Medulla oblongata (tissue), 1 donor: ENCODE results near the gene DNAJC15.
"Not testable (repeated sequence)": the region's sequence is repeated elsewhere in the genome, so short reads cannot be mapped to it uniquely, and the experiment has no call there.

Source experiments
- DNase-seq: peaks from one replicate; pipeline ENCODE4 v3.0.0-alpha.2; 2015; ENCODE audit errors: extremely low spot score

The DNAJC15 gene

GRCh38 chr13:43023289-43023963 lies at the start of gene DNAJC15:
Gene DNAJC15 (plus strand): TSS chr13:43023586. CDS start chr13:43023627, 41 bp downstream.
- peak; percentile 85 for DNase-seq

GRCh38 chr13:42976066-42976465 lies 47.3 kb upstream of the DNAJC15 start:
- DNase-seq, result no peak

GRCh38 chr13:42977219-42977659 lies 46.1 kb upstream of the DNAJC15 start:
- DNase-seq, result no peak

- DNase-seq, result no peak
These were observed 42.1 kb upstream of the DNAJC15 start for GRCh38 chr13:42981317-42981716.

- no peak for DNase-seq
These were observed 41.5 kb upstream of the DNAJC15 start for GRCh38 chr13:42981853-42982252.

- DNase-seq, result no peak
These were observed 39.4 kb upstream of the DNAJC15 start for GRCh38 chr13:42984026-42984425.

- no peak for DNase-seq
These were observed 38.7 kb upstream of the DNAJC15 start for GRCh38 chr13:42984691-42985090.

- DNase-seq, result no peak
These were observed 37.8 kb upstream of the DNAJC15 start for GRCh38 chr13:42985312-42986175.

GRCh38 chr13:42986176-42986574 lies 37.2 kb upstream of the DNAJC15 start:
- DNase-seq, result no peak

- DNase-seq, result no peak
These were observed 32.8 kb upstream of the DNAJC15 start for GRCh38 chr13:42990291-42991232.

GRCh38 chr13:42991233-42991897 lies 32.0 kb upstream of the DNAJC15 start:
- not testable (repeated sequence) for DNase-seq

- DNase-seq, result peak; percentile 71
These were observed 31.3 kb upstream of the DNAJC15 start, which contains the start of gene EPSTI1 for GRCh38 chr13:42991898-42992763. Gene EPSTI1 (minus strand): TSS chr13:42992241. CDS start chr13:42992165, 76 bp downstream.

- DNase-seq, result no peak
These were observed 30.6 kb upstream of the DNAJC15 start for GRCh38 chr13:42992764-42993122.

GRCh38 chr13:42994878-42995277 lies 28.5 kb upstream of the DNAJC15 start:
- no peak for DNase-seq

GRCh38 chr13:42996584-42996983 lies 26.8 kb upstream of the DNAJC15 start:
- DNase-seq, result no peak

- DNase-seq, result no peak
These were observed 26.0 kb upstream of the DNAJC15 start for GRCh38 chr13:42997381-42997780.

- no peak for DNase-seq
These were observed 23.9 kb upstream of the DNAJC15 start for GRCh38 chr13:42999491-42999890.

GRCh38 chr13:43000676-43001075 lies 22.7 kb upstream of the DNAJC15 start:
- no peak for DNase-seq

GRCh38 chr13:43002021-43002420 lies 21.4 kb upstream of the DNAJC15 start:
- DNase-seq, result no peak

GRCh38 chr13:43003010-43003409 lies 20.4 kb upstream of the DNAJC15 start:
- DNase-seq, result no peak
